Epithelial cell of proximal tubule (primary cell): ENCODE results near the gene LRATD1. TPM values are rescaled to one million over a fixed set of nuclear protein-coding genes. Genes with fewer than 3 reads are reported as not detected.

Source experiments
- DNase-seq: peaks from one replicate; pipeline ENCODE4 v3.0.0-alpha.2; 2011; ENCODE audit warnings: low read depth
- H3K4me3 ChIP-seq: 2 replicates; pipeline ENCODE4 v1.5.1; 2011; ENCODE audit warnings: low read depth, mild to moderate bottlenecking, low read length
- CTCF ChIP-seq: conservative IDR thresholded peaks from 2 replicates; pipeline ENCODE4 v1.5.1; 2012; ENCODE audit warnings: low read depth, mild to moderate bottlenecking, low read length
- total RNA-seq: library from RNA; depleted of rRNA; stranded (reverse); fragments of >200 nt; gene quantifications from 2 replicates; pipeline ENCODE4 v1.2.3, GENCODE V29; 2015

Gene LRATD1
- total RNA-seq, 1 donor from 2014 or later: 14.2 TPM

GRCh38 chr2:14603676-14604075 is 28.8 kb upstream of the LRATD1 start:
- DNase-seq: no peak
- TF ChIP-seq CTCF: no peak
- no peak overlapping the region for H3K4me3 ChIP-seq

- no peak overlapping the region for H3K4me3 ChIP-seq
- DNase-seq: no peak
- TF ChIP-seq CTCF: no peak
Measured at GRCh38 chr2:14608245-14608644, 24.3 kb upstream of the LRATD1 start.

- no peak for DNase-seq
- no peak overlapping the region for H3K4me3 ChIP-seq
- TF ChIP-seq CTCF: no peak
Measured at GRCh38 chr2:14614017-14614416, 18.5 kb upstream of the LRATD1 start.

GRCh38 chr2:14615121-14615520 is 17.4 kb upstream of the LRATD1 start:
- TF ChIP-seq CTCF: no peak
- DNase-seq: no peak
- no peak overlapping the region for H3K4me3 ChIP-seq

GRCh38 chr2:14615760-14616159 is 16.8 kb upstream of the LRATD1 start:
- no peak for DNase-seq
- H3K4me3 ChIP-seq: no peak overlapping the region
- TF ChIP-seq CTCF: no peak

GRCh38 chr2:14616342-14616741 is 16.2 kb upstream of the LRATD1 start:
- DNase-seq: no peak
- no peak overlapping the region for H3K4me3 ChIP-seq
- TF ChIP-seq CTCF: no peak

GRCh38 chr2:14616950-14617349 is 15.6 kb upstream of the LRATD1 start:
- TF ChIP-seq CTCF: no peak

More at GRCh38 chr2:14616950-14617349, 15.6 kb upstream of the LRATD1 start:
- no peak for DNase-seq
- no peak overlapping the region for H3K4me3 ChIP-seq
